Measurements from ENCODE around the gene ZNF212. TPM values are rescaled to one million over a fixed set of nuclear protein-coding genes. Genes with fewer than 3 reads are reported as not detected.

The ZNF212 gene
- total RNA-seq, 1 experiment from 2014 or later = 2.7 TPM

- no peak for DNase-seq (ENCODE audit: low spot score)
Observed at GRCh38 chr7:149284850-149285585, 45.6 kb downstream of the ZNF212 start.

DNA sequence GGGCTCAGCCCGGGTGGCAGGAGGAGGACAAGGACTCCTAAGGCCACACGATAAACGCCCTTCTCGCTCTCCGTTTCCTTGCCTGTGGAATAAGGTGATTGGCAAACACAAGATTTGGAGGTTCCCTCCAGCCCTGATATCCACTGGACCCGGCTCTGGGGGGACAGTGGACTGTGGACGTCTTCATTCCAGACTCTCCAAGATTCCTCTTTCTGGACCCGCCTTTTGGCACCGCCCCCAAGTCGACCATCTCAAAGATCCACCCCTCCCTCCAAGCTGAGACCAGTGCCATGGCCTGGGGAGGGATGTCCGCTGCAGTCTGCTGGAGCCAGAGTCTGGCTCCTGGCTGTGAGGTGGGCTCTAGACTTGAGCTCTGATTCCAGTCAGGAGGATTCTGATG is 46.2 kb downstream of the ZNF212 start:
- DNase-seq (ENCODE audit: low spot score) = no peak

DNA sequence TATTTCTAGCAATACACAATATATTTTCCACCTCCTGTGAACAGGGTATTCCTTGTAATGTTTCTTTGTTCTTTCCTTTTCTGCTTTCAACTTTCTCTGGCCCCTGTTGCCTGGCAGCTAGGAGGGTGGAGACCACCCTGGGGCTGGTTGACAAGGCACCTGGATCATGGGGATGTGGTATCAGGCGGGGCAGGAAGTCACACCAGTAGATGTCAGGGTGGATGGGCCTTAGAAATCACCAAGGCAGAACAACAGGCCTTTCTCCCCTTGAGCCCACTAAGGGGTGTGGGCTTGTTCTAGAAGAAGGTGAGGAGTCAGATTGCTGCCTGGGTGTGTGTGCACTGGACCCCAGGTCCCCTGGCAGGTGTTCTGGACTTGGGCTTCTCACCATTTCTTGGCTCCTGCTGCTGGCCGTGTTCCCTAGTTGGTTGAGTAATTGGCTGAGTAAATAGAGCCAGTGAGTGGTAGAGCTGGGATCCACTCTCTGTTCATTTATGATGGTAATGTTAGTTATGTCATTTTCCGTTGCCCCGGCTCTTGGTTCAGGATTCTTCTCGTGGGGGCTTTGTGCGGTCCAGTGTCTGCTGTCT is 47.5 kb downstream of the ZNF212 start:
- DNase-seq (ENCODE audit: low spot score) = no peak

- DNase-seq (ENCODE audit: low spot score) = no peak
Observed at GRCh38 chr7:149287622-149288021, 48.2 kb downstream of the ZNF212 start.

DNA sequence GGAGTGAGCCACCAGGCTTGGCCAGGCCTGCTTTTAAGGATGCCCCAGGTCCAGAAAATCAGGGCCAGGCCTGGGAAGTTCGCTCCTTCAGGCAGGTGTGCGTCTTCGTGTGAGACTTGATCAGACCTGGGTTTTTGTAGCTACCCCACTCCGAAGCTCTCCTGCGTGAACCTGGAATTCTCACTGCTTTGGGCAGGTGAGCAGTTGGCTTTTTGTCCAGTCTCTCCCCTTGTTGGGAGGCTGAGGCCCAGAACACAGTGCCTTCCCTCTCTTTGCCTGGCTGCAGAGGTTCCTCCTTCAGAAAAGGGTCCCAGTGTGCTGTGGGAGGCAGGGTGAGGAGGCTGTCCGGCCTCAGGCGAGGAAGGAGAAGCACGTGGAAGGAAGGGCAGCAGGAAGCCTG is 49.8 kb downstream of the ZNF212 start:
- no peak for DNase-seq (ENCODE audit: low spot score)

GRCh38 chr7:149289856-149290255 is 50.4 kb downstream of the ZNF212 start:
- DNase-seq (ENCODE audit: low spot score) = no peak

DNA sequence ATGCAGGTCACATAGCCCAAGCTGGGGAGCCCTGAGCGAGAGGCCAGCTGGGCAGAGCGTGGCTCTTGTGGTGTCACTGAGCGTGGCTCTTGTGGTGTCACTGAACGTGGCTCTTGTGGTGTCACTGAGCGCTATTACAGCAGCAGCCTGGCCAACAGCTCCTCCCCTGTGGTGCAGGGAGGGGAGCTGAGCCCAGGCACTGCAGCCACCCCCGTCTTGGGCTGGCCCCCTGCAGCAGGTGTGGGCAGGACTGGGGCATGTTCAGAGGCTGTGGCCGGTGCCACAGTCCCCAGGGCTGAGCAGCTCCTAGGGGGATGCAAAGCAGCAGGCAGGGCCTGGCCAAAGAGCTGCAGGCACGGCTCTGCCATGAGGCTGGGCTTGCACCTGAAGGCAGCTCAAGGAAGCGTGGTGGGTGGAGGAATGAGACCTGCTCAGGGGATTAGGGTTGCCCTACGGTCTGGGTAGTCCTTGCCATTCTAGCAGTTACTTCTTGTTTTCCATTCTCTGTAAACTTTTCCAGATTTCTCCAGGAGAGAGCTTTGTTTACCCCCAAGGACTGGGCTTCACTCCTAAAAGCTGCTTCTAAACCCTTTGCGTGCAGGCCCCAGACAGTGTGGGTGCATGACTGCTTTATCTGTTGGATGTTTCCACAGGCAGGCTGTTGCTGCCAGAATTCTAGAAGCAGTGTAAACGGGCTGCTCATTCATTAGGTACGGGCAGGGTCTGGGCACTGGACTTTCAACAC is 51.8 kb downstream of the ZNF212 start:
- no peak for DNase-seq (ENCODE audit: low spot score)

DNA sequence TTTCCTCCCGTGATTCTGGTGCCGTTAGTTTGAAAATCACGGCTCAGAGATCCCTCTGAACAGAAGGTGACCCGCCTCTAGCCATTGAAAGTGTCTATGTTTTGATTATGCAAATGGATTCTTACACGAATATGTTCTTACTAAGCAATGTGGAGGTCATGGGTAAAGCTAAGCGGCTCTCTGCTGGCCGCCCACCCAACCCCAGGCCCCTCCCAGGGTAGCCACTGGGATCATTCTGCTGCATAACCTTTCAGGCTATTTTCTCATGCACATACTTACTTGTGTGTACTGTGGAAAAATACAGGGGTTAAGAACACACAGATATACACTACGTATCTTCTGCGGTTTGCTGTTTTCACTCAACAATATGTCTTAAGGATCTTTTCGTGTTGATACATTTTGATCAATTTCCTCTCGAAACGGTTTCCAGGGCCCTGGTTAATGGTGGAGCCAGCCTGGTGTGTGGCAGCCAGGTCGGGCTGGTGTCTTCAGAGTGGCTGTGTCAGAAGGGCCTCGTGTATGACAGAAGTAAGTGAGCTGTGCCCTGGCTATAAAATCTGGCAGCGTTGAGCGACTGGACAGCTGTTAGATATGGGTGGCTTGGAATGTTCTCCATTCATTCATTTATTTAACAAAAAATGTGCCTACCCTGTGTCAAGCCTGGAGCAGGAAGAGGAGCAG is 52.5 kb downstream of the ZNF212 start:
- DNase-seq (ENCODE audit: low spot score) = no peak

GRCh38 chr7:149292462-149292823 is 53.0 kb downstream of the ZNF212 start:
- DNase-seq (ENCODE audit: low spot score) = no peak

GRCh38 chr7:149293338-149293737 is 53.9 kb downstream of the ZNF212 start:
- DNase-seq (ENCODE audit: low spot score) = no peak

GRCh38 chr7:149293946-149294633 is 54.6 kb downstream of the ZNF212 start:
- no peak for DNase-seq (ENCODE audit: low spot score)

DNA sequence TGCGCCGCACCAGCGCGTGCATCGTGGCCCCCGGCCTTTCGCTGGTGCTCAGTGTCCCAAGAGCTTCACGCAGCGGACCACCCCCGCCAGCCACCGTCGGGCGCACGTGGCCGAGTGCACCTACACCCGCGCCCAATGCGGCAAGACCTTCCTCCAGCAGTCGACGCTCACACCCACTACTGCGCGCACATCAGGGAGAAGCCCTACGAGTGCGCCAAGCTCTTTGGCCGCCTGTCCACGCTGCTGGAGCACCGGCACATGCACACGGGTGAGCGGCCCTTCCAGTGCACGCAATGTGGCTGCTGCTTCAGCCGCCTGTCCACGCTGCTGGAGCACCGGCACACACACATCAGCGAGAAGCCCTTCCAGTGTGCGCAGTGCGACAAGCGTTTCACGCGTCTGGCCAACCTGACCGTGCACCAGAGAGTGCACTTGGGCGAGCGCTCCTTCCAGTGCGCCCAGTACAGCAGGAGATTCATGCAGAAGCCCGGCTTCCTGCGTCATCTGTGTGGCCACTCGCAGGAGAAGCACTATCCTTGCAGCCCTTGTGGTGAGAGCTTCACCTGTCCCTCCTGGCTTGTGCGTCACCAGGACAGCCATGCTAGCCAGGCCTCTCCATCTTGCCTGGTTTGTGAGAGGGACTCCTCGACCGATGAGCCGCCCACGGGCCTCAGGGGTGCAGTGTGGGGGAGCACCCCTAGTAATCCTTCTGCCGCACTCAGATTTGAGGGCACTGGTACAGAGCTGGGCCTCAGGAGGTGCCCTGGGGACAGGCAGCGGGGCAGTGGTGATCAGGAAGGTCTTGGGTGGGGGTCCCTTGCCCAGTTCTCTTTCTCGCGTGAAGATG is 55.4 kb downstream of the ZNF212 start:
- no peak for DNase-seq (ENCODE audit: low spot score)

DNA sequence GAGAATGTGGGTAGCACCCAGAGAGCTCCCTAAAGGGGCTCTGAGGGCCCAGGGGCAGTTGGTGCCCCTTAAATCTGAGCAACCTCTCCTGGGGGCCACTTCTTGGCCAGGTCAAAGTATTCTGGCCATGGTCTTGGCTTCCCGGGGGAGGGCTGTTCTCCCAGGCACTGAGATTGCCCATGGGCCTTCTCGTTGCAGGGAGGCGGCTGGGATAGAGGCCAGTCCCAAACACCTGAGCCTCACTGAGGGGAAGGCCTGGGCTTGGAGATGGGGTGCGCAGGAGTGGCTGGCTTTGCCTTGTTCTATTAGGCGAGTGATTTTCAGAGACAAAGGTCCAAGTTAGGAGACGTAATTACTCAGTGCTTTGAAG is 56.0 kb downstream of the ZNF212 start:
- no peak for DNase-seq (ENCODE audit: low spot score)

GRCh38 chr7:149296368-149296767 is 56.9 kb downstream of the ZNF212 start:
- no peak for DNase-seq (ENCODE audit: low spot score)

DNA sequence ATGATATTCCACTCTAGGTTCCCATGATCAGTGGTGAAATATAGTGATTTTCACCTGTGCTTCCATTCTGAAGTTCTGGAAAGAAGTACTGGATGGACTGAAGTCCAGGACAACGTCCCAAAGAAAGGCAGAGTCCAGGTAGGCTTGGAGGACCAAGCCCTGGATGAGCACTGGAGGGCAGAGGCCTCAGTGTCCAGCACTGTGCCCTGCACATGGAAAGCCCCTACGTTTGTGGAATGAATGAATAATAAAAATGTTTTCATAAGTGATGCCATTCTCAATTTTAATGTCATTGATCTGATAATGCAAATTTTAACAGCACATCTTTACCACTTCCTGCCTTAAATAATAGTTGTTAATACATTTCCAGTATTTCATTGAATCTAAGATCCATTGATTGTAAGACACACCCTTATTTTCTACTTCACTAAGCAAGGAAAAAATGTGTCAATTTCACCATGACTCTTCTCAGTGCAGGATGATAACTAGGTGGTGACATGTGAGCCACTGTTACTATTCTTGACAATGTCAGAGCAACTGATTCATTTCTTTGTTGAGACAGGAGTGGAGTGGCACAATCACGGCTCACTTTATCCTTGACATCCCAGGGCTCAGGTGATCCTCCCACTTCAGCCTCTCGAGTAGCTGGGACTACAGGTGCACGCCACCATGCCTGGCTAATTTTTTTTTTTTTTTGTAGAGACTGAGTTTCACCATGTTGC is 57.7 kb downstream of the ZNF212 start:
- DNase-seq (ENCODE audit: low spot score) = no peak

- DNase-seq (ENCODE audit: low spot score) = no peak
Observed at GRCh38 chr7:149300620-149301285, 61.3 kb downstream of the ZNF212 start.

DNA sequence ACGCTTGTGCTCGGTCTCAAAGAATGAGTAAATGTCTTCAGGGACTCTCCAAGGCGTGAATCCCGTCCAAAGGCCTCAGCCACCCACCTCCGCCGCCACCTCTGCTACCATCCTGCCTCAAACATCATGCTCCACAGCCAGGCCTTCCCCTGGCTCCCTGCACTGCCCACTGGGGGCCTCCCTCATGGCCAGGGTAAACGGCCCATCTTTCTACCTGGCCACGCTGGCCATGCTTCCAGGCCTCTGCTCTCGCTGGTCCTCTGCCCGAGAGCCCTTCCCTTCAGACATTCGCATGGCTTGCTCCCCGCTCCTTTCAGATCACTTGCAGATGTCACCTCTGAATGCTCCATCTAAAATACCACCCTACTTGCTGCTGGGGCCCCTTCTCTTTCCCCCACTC is 62.8 kb downstream of the ZNF212 start:
- DNase-seq (ENCODE audit: low spot score) = no peak

GRCh38 chr7:149302865-149303264 is 63.4 kb downstream of the ZNF212 start:
- no peak for DNase-seq (ENCODE audit: low spot score)

DNA sequence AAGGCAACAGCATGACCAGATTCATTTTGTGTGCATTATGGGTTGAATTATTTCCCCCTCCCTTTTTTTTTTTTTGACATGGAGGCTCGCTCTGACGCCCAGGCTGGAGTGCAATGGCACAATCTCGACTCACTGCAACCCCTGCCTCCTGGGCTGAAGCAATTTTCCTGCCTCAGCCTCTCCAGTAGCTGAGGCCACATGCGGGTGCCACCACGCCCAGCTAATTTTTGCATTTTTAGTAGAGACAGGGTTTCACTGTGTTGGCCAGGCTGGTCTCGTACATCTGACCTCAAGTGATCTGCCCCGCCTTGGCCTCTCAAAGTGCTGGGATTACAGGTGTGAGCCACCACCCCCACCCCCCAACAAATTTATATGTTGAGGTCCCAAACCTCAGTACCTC is 64.6 kb downstream of the ZNF212 start:
- no peak for DNase-seq (ENCODE audit: low spot score)

Measured in A172 (cell line).